ENCODE results near the gene PPFIA1. TPM values are rescaled to one million over a fixed set of nuclear protein-coding genes. Genes with fewer than 3 reads are reported as not detected.

Gene PPFIA1
- total and polyA plus RNA-seq, 8 donors, result 14.9 to 28.7 (median 21.1) TPM

DNA sequence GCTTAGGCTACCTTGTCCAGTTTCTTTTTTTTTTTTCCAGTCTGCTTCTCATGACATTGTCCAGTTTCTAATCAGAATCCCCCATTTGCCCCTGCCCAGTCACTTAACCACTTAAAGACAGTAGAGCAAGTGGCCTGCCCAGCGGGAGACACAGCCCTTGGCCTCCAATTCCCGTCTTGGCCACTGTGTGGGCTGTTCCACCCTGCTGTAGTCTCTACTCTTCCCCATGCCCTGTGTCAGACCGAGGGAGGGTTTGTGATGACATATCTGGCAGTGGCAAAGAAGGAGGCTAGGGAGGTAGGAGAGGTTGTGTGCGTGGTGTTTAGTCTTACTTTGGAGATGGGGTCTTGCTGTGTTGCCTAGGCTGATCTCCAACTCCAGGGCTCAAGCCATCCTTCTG is 11.5 kb downstream of the PPFIA1 start:
- no peak for DNase-seq
- ATAC-seq, result no peak
- TF ChIP-seq, protein P1, sequence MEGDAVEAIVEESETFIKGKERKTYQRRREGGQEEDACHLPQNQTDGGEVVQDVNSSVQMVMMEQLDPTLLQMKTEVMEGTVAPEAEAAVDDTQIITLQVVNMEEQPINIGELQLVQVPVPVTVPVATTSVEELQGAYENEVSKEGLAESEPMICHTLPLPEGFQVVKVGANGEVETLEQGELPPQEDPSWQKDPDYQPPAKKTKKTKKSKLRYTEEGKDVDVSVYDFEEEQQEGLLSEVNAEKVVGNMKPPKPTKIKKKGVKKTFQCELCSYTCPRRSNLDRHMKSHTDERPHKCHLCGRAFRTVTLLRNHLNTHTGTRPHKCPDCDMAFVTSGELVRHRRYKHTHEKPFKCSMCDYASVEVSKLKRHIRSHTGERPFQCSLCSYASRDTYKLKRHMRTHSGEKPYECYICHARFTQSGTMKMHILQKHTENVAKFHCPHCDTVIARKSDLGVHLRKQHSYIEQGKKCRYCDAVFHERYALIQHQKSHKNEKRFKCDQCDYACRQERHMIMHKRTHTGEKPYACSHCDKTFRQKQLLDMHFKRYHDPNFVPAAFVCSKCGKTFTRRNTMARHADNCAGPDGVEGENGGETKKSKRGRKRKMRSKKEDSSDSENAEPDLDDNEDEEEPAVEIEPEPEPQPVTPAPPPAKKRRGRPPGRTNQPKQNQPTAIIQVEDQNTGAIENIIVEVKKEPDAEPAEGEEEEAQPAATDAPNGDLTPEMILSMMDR (IDR thresholded peaks at IDR 0.05), result no peak
- no peak for FAIRE-seq
- Histone ChIP-seq H3K27me3 (no peaks in the 10 kb centered on the region), H3K36me3 (no peaks in the 10 kb centered on the region), H3K9me3 (no peaks in the 10 kb centered on the region), H3K4me1 (no peaks in the 10 kb centered on the region), H3K27ac (no peak overlapping the region), H3K4me3 (no peak overlapping the region)
- WGBS, 2 donors, result 95 to 97% methylated on average over 4 of the region's 4 CpGs
- intact Hi-C loops (cut with DNase I), result no loop called here

DNA sequence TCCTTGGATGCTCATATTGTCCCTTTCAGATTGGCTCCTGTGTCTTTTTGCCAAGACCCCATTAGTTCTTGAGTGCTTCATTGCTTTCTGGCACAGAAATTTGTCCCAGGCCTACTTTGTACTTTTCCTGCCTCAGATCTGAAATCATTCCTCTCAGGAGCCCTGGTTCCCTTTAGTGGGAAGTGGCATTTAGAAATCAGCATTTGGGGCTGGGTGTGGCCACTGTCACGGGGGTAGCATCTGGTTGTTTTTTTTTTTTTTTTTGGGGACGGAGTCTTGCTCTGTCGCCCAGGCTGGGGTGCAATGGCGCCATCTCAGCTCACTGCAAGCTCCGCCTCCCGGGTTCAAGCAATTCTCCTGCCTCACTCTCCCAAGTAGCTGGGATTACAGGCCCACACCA is 18.2 kb downstream of the PPFIA1 start:
- H3K27ac ChIP-seq, result no peak overlapping the region
- FAIRE-seq (no peak), ATAC-seq (no peak), DNase-seq (no peak)
- WGBS, 2 donors, result 91 to 100% methylated on average over 5 to 6 of the region's 6 CpGs
- no peaks in the 10 kb centered on the region for H3K27me3 ChIP-seq
- intact Hi-C loops (cut with DNase I), result no loop called here
- H3K4me3 ChIP-seq, result no peak overlapping the region
- TF ChIP-seq, protein P1 (IDR thresholded peaks at IDR 0.05), result no peak
- H3K4me1 ChIP-seq, result no peaks in the 10 kb centered on the region
- H3K36me3 ChIP-seq, result no peaks in the 10 kb centered on the region
- H3K9me3 ChIP-seq, result no peaks in the 10 kb centered on the region

DNA sequence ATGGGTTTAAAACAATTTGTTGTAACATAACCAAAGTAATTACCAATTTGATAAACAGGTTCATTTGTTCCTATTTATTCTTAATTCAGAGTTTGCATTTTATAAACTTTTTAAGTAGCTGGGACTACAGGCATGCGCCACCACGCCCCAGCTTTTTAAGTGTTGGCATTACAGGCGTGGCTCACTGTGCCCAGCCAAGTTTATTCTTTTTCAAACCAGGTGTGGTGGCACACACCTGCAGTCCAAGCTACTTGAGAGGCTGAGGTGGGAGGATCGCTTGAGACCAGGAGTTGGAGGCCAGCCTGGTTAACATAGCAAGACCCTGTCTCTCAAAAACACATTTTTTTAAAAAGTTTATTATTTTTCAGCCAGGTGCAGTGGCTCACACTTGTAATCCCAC is 19.1 kb downstream of the PPFIA1 start:
- H3K4me3 ChIP-seq, result no peak overlapping the region
- no peaks in the 10 kb centered on the region for H3K27me3 ChIP-seq
- intact Hi-C loops (cut with DNase I), result no loop called here
- H3K27ac ChIP-seq, result no peak overlapping the region
- ATAC-seq (no peak), DNase-seq (no peak), FAIRE-seq (no peak)
- H3K9me3 ChIP-seq, result no peaks in the 10 kb centered on the region
- TF ChIP-seq, protein P1 (IDR thresholded peaks at IDR 0.05), result no peak
- H3K36me3 ChIP-seq, result no peaks in the 10 kb centered on the region
- WGBS, 2 donors, result 96 to 99% methylated on average over 4 of the region's 4 CpGs
- no peaks in the 10 kb centered on the region for H3K4me1 ChIP-seq

DNA sequence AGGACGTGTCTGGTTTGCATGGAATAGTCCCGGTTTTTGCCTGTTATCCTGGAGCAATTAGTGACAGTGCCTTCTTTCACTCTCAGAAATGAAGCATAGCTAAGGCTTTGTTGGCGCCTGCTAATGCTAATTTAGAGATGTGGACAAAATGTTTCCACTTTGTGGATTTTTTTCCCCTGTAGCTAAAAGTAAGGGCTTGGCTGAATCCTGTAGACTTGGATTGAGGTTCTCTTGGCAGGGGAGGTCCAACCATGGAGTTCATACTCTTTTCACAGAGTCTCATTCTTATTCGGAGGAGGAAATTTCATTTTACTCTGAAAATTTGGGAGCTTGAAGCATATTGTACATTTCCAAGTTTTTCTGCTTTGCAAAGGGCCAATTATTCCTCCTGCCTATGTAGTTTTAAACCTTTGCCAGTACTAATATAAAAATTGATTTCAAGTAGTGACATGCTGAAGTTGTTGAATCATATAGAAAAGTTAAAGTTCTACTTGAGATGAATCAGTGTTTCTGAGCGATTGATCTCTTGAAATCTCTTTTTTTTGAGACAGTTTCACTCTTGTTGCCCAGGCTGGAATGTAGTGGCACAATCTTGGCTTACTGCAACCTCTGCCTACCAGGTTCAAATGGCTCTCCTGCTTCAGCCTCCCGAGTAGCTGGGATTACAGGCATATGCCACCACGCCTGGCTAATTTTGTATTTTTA is 20.0 kb downstream of the PPFIA1 start:
- Histone ChIP-seq H3K36me3 (no peaks in the 10 kb centered on the region), H3K9me3 (no peaks in the 10 kb centered on the region), H3K4me3 (no peak overlapping the region), H3K27me3 (no peaks in the 10 kb centered on the region), H3K4me1 (no peaks in the 10 kb centered on the region), H3K27ac (no peak overlapping the region)
- no peak for ATAC-seq
- no peak for FAIRE-seq
- DNase-seq, result no peak
- WGBS, 2 donors, result 90 to 93% methylated on average over 7 of the region's 7 CpGs
- TF ChIP-seq, protein P1 (IDR thresholded peaks at IDR 0.05), result no peak
- intact Hi-C loops (cut with DNase I), result no loop called here

DNA sequence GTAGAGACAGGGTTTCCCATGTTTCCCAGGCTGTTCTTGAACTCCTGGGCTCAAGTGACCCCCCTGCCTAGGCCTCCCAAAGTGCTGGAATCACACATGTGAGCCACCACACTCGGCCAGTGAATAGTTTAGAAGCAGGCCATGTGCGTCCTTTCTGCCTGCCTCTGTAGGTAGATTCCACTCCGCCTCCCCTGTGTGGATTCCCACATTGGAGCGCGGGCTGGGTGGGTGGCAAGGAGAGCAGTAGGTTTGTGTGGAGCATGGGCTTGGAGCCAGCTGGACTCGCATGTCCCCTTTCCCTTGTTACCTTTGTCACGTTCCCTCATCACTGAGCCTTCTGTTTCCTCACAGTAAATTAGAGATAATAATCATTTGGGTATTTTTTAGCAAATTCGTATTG is 21.7 kb downstream of the PPFIA1 start:
- ATAC-seq (no peak), DNase-seq (no peak), FAIRE-seq (no peak)
- no peaks in the 10 kb centered on the region for H3K36me3 ChIP-seq
- no peaks in the 10 kb centered on the region for H3K27me3 ChIP-seq
- H3K4me1 ChIP-seq, result no peaks in the 10 kb centered on the region
- no peak overlapping the region for H3K4me3 ChIP-seq
- H3K27ac ChIP-seq, result no peak overlapping the region
- intact Hi-C loops (cut with DNase I), result no loop called here
- 96% methylated on average over 8 of the region's 8 CpGs for WGBS, 2 donors
- TF ChIP-seq, protein P1 (IDR thresholded peaks at IDR 0.05), result no peak
- no peaks in the 10 kb centered on the region for H3K9me3 ChIP-seq
